ENCODE measurements around the gene PRKN. TPM values are rescaled to one million over a fixed set of nuclear protein-coding genes. Genes with fewer than 3 reads are reported as not detected.

PRKN gene
- total and polyA plus RNA-seq, 5 donors from 2014 or later, result 0.24 to 3.7 (median 2.5) TPM

GRCh38 chr6:162056745-162057144 is 670.8 kb downstream of the PRKN start:
- peaks cover 0 to 10% (median 2%) of the 10 kb centered on the region in 7 donors for H3K9me3 Mint-ChIP-seq
- H3K4me3 ChIP-seq (ENCODE audit: low read depth, low read length), result no peak overlapping the region
- H3K4me1 ChIP-seq (ENCODE audit: control insufficient read depth, insufficient read depth, low read length, poor library complexity, severe bottlenecking), result no peaks in the 10 kb centered on the region
- DNase-seq (no peak), ATAC-seq (ENCODE audit: low read depth in 2 of 2) (no peak)
- H3K36me3 Mint-ChIP-seq, result peaks cover 9% of the 10 kb centered on the region
- H3K27ac Mint-ChIP-seq, result no peak overlapping the region
- H3K27me3 ChIP-seq (ENCODE audit: control insufficient read depth, insufficient read depth, low read length), result no peaks in the 10 kb centered on the region
- no peak overlapping the region for H3K4me3 Mint-ChIP-seq
- H3K9me3 ChIP-seq (ENCODE audit: control insufficient read depth in 2 of 2, low read length in 2 of 2), result no peaks in the 10 kb centered on the region
- no peaks in the 10 kb centered on the region for H3K27me3 Mint-ChIP-seq
- H3K36me3 ChIP-seq (ENCODE audit: control insufficient read depth, insufficient read depth, low read length), result no peaks in the 10 kb centered on the region
- no peak overlapping the region for H3K27ac ChIP-seq (ENCODE audit: insufficient read depth, low read length, poor library complexity, severe bottlenecking)
- no peaks in the 10 kb centered on the region for H3K4me1 Mint-ChIP-seq

DNA sequence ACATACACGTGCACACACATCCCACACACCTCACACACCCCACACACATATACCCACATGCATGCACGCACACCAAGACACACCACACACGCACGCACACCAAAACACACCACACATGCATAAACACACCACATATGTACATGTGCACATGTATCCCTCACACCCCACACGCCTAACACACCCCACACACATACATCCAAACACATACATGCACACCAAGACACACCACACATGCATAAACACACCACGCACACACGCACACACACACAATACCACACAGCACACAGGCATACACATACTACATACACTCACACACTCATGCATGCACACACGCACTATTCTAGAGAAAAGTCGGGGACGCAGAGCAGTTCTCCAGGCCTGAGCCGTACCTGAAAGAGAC is 671.5 kb downstream of the PRKN start:
- ATAC-seq (ENCODE audit: low read depth in 2 of 2), result no peak
- peaks cover 9% of the 10 kb centered on the region for H3K36me3 Mint-ChIP-seq
- no peaks in the 10 kb centered on the region for H3K9me3 ChIP-seq (ENCODE audit: control insufficient read depth in 2 of 2, low read length in 2 of 2)

DNA sequence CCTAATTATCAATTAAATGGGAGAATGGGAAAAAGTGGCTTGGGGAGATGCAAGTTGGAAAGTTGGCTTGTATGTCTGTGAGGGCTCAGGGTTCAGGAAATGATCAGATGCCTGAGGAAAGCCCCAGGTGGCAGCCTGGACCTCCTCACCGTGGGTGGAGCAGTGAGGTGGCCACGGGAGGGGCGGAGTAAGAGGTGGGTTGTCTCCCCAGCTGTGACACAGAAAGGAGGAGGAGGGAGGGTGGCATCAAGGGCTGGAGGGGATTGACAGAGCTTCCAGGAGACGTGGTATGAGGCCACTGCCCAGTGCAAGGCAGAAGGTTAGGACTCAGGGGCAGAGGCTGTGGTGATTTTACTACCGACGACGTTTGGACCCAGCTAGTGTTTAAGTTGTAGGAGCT is 672.2 kb downstream of the PRKN start:
- no peaks in the 10 kb centered on the region for H3K27me3 Mint-ChIP-seq
- Histone ChIP-seq H3K36me3 (ENCODE audit: control insufficient read depth, insufficient read depth, low read length) (no peaks in the 10 kb centered on the region), H3K4me3 (ENCODE audit: low read depth, low read length) (no peak overlapping the region), H3K4me1 (ENCODE audit: control insufficient read depth, insufficient read depth, low read length, poor library complexity, severe bottlenecking) (no peaks in the 10 kb centered on the region), H3K9me3 (ENCODE audit: control insufficient read depth in 2 of 2, low read length in 2 of 2) (no peaks in the 10 kb centered on the region), H3K27me3 (ENCODE audit: control insufficient read depth, insufficient read depth, low read length) (no peaks in the 10 kb centered on the region), H3K27ac (ENCODE audit: insufficient read depth, low read length, poor library complexity, severe bottlenecking) (no peak overlapping the region)
- no peak overlapping the region for H3K27ac Mint-ChIP-seq
- DNase-seq (no peak), ATAC-seq (ENCODE audit: low read depth in 2 of 2) (no peak)
- peaks cover 9% of the 10 kb centered on the region for H3K36me3 Mint-ChIP-seq
- peaks cover 0 to 10% (median 2%) of the 10 kb centered on the region in 7 donors for H3K9me3 Mint-ChIP-seq
- H3K4me1 Mint-ChIP-seq, result no peaks in the 10 kb centered on the region
- H3K4me3 Mint-ChIP-seq, result no peak overlapping the region

More for the DNA sequence above, 671.5 kb downstream of the PRKN start:
- Mint-ChIP-seq H3K27me3 (no peaks in the 10 kb centered on the region), H3K9me3 (peaks cover 0 to 10% (median 2%) of the 10 kb centered on the region in 7 donors), H3K27ac (no peak overlapping the region), H3K4me3 (no peak overlapping the region), H3K4me1 (no peaks in the 10 kb centered on the region)
- Histone ChIP-seq H3K4me3 (ENCODE audit: low read depth, low read length) (no peak overlapping the region), H3K4me1 (ENCODE audit: control insufficient read depth, insufficient read depth, low read length, poor library complexity, severe bottlenecking) (no peaks in the 10 kb centered on the region), H3K36me3 (ENCODE audit: control insufficient read depth, insufficient read depth, low read length) (no peaks in the 10 kb centered on the region), H3K27me3 (ENCODE audit: control insufficient read depth, insufficient read depth, low read length) (no peaks in the 10 kb centered on the region), H3K27ac (ENCODE audit: insufficient read depth, low read length, poor library complexity, severe bottlenecking) (no peak overlapping the region)
- DNase-seq, result no peak

DNA sequence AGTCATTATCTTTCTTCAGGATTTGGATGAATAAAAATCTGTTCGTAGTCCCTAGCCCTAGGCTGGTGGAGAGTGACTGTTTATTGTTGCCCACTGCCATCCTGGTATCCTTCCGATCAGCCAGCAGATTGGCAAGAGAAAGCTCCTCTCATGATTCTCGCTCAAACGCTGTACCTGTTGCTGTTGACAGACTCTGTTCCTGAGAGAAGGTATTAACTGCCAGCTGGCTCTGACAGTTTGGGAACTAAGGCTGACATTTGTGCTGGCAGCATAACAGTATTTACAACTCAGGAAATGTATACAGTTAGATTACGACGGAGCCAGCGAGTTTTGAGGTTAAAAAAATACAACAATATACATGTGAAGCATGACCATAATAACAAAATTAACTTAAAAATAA is 674.5 kb downstream of the PRKN start:
- no peaks in the 10 kb centered on the region for H3K4me1 Mint-ChIP-seq
- peaks cover 0 to 13% (median 3%) of the 10 kb centered on the region in 7 donors for H3K9me3 Mint-ChIP-seq
- Histone ChIP-seq H3K27me3 (ENCODE audit: control insufficient read depth, insufficient read depth, low read length) (no peaks in the 10 kb centered on the region), H3K4me1 (ENCODE audit: control insufficient read depth, insufficient read depth, low read length, poor library complexity, severe bottlenecking) (no peaks in the 10 kb centered on the region), H3K9me3 (ENCODE audit: control insufficient read depth in 2 of 2, low read length in 2 of 2) (no peaks in the 10 kb centered on the region), H3K36me3 (ENCODE audit: control insufficient read depth, insufficient read depth, low read length) (no peaks in the 10 kb centered on the region), H3K27ac (ENCODE audit: insufficient read depth, low read length, poor library complexity, severe bottlenecking) (no peak overlapping the region), H3K4me3 (ENCODE audit: low read depth, low read length) (no peak overlapping the region)
- H3K4me3 Mint-ChIP-seq, result no peak overlapping the region
- ATAC-seq (ENCODE audit: low read depth in 2 of 2) (no peak), DNase-seq (no peak)
- peaks cover 9% of the 10 kb centered on the region for H3K36me3 Mint-ChIP-seq
- H3K27me3 Mint-ChIP-seq, result no peaks in the 10 kb centered on the region
- H3K27ac Mint-ChIP-seq, result no peak overlapping the region

- Mint-ChIP-seq H3K27me3 (no peaks in the 10 kb centered on the region), H3K4me3 (no peak overlapping the region), H3K9me3 (peaks cover 0 to 9% (median 4%) of the 10 kb centered on the region in 7 donors), H3K36me3 (peaks cover 9% of the 10 kb centered on the region), H3K4me1 (no peaks in the 10 kb centered on the region), H3K27ac (no peak overlapping the region)
- ATAC-seq (ENCODE audit: low read depth in 2 of 2), result no peak
- H3K9me3 ChIP-seq (ENCODE audit: control insufficient read depth in 2 of 2, low read length in 2 of 2), result no peaks in the 10 kb centered on the region
- no peak overlapping the region for H3K27ac ChIP-seq (ENCODE audit: insufficient read depth, low read length, poor library complexity, severe bottlenecking)
- H3K27me3 ChIP-seq (ENCODE audit: control insufficient read depth, insufficient read depth, low read length), result no peaks in the 10 kb centered on the region
- DNase-seq, result no peak
- no peaks in the 10 kb centered on the region for H3K36me3 ChIP-seq (ENCODE audit: control insufficient read depth, insufficient read depth, low read length)
- no peaks in the 10 kb centered on the region for H3K4me1 ChIP-seq (ENCODE audit: control insufficient read depth, insufficient read depth, low read length, poor library complexity, severe bottlenecking)
- no peak overlapping the region for H3K4me3 ChIP-seq (ENCODE audit: low read depth, low read length)
Measured at GRCh38 chr6:162050579-162050978, 677.0 kb downstream of the PRKN start.

DNA sequence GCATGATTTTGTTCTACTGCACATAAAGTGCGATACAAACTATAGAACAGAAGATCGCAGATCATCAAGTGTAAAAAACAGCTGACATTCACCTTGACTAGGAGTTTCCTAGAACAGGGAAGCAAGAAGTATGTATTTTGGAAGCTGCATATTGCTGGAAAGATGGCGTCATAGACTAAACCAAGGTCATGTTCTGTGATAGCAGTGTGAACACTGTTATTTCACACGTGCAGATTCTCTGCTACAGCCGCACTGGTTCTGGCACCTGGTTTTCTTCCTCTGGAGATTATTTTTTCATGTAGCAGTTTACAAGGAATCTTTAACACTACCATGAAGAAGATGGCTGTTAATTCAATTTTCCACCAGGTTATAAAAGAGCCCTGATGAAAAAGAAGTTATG is 681.2 kb downstream of the PRKN start:
- no peak for DNase-seq
- Histone ChIP-seq H3K9me3 (ENCODE audit: control insufficient read depth in 2 of 2, low read length in 2 of 2) (no peaks in the 10 kb centered on the region), H3K4me1 (ENCODE audit: control insufficient read depth, insufficient read depth, low read length, poor library complexity, severe bottlenecking) (no peaks in the 10 kb centered on the region), H3K27ac (ENCODE audit: insufficient read depth, low read length, poor library complexity, severe bottlenecking) (no peak overlapping the region), H3K4me3 (ENCODE audit: low read depth, low read length) (no peak overlapping the region), H3K27me3 (ENCODE audit: control insufficient read depth, insufficient read depth, low read length) (no peaks in the 10 kb centered on the region), H3K36me3 (ENCODE audit: control insufficient read depth, insufficient read depth, low read length) (no peaks in the 10 kb centered on the region)
- no peaks in the 10 kb centered on the region for H3K4me1 Mint-ChIP-seq
- H3K4me3 Mint-ChIP-seq, result no peak overlapping the region
- H3K27me3 Mint-ChIP-seq, result no peaks in the 10 kb centered on the region
- H3K36me3 Mint-ChIP-seq, result peaks cover 5% of the 10 kb centered on the region
- no peak overlapping the region for H3K27ac Mint-ChIP-seq
- H3K9me3 Mint-ChIP-seq, result peaks cover 1 to 16% (median 6%) of the 10 kb centered on the region in 7 donors
- ATAC-seq (ENCODE audit: low read depth in 2 of 2), result no peak

DNA sequence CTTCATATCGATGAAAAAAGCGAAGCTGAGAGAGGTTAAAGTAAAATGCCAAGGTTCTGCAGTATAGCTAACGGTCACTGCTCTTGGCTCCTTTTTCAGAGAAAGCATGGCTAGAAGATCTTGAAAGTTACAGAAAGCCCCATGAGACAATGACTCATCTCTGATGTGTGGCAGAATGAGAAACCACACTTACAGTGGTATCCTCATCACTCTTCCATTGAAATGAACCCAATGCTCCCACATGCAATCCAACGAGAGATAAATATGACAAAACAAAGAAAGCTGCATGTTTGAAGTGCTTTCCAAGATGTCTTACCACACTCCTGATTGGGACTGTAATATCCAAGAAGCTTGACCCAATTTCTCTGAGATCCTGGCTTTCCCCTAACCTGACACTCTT is 694.9 kb downstream of the PRKN start:
- Histone ChIP-seq H3K4me1 (ENCODE audit: control insufficient read depth, insufficient read depth, low read length, poor library complexity, severe bottlenecking) (no peaks in the 10 kb centered on the region), H3K4me3 (ENCODE audit: low read depth, low read length) (no peak overlapping the region), H3K36me3 (ENCODE audit: control insufficient read depth, insufficient read depth, low read length) (no peaks in the 10 kb centered on the region), H3K27ac (ENCODE audit: insufficient read depth, low read length, poor library complexity, severe bottlenecking) (no peak overlapping the region), H3K9me3 (ENCODE audit: control insufficient read depth in 2 of 2, low read length in 2 of 2) (no peaks in the 10 kb centered on the region), H3K27me3 (ENCODE audit: control insufficient read depth, insufficient read depth, low read length) (no peaks in the 10 kb centered on the region)
- Mint-ChIP-seq H3K4me1 (no peaks in the 10 kb centered on the region), H3K36me3 (no peaks in the 10 kb centered on the region), H3K27me3 (no peaks in the 10 kb centered on the region), H3K4me3 (no peak overlapping the region), H3K9me3 (peaks cover 0 to 10% (median 4%) of the 10 kb centered on the region in 7 donors), H3K27ac (peak overlapping the region in 1 of 3 donors; percentile 38)
- DNase-seq, result no peak
- no peak for ATAC-seq (ENCODE audit: low read depth in 2 of 2)

- Histone ChIP-seq H3K27me3 (ENCODE audit: control insufficient read depth, insufficient read depth, low read length) (no peaks in the 10 kb centered on the region), H3K9me3 (ENCODE audit: control insufficient read depth in 2 of 2, low read length in 2 of 2) (peaks cover 0 to 2% of the 10 kb centered on the region in 2 experiments), H3K4me3 (ENCODE audit: low read depth, low read length) (no peak overlapping the region), H3K36me3 (ENCODE audit: control insufficient read depth, insufficient read depth, low read length) (no peaks in the 10 kb centered on the region), H3K4me1 (ENCODE audit: control insufficient read depth, insufficient read depth, low read length, poor library complexity, severe bottlenecking) (no peaks in the 10 kb centered on the region), H3K27ac (ENCODE audit: insufficient read depth, low read length, poor library complexity, severe bottlenecking) (no peak overlapping the region)
- no peak overlapping the region for H3K4me3 Mint-ChIP-seq
- H3K9me3 Mint-ChIP-seq, result peaks cover 0 to 15% (median 3%) of the 10 kb centered on the region in 7 donors
- ATAC-seq (ENCODE audit: low read depth in 2 of 2) (no peak), DNase-seq (peak in 1 of 3 donors; percentile 3)
- H3K36me3 Mint-ChIP-seq, result no peaks in the 10 kb centered on the region
- peak overlapping the region in 1 of 3 donors; percentile 70 for H3K27ac Mint-ChIP-seq
- H3K27me3 Mint-ChIP-seq, result no peaks in the 10 kb centered on the region
- H3K4me1 Mint-ChIP-seq, result no peaks in the 10 kb centered on the region
Measured at GRCh38 chr6:162029873-162030576, 697.5 kb downstream of the PRKN start.
